Measurements from ENCODE around the gene IRF2BPL. TPM values are rescaled to one million over a fixed set of nuclear protein-coding genes. Genes with fewer than 3 reads are reported as not detected.

Gene IRF2BPL
- total RNA-seq, 1 donor from 2014 or later = 56.2 TPM

GRCh38 chr14:77036484-77037214 lies 8.1 kb upstream of the IRF2BPL start:
- TF ChIP-seq CTCF (IDR thresholded peaks at IDR 0.05; ENCODE audit: unreplicated experiment) = no peak
- H3K27ac Mint-ChIP-seq = peak overlapping the region; percentile 8
- no peaks in the 10 kb centered on the region for H3K36me3 Mint-ChIP-seq (ENCODE audit: insufficient read depth)
- no peak overlapping the region for H3K4me3 Mint-ChIP-seq (ENCODE audit: low read depth)
- DNase-seq (ENCODE audit: low spot score, unreplicated experiment) = no peak
- no peaks in the 10 kb centered on the region for H3K27me3 Mint-ChIP-seq
- no peaks in the 10 kb centered on the region for H3K9me3 Mint-ChIP-seq (ENCODE audit: low read depth)
- H3K4me1 Mint-ChIP-seq (ENCODE audit: low read depth) = peaks cover 71% of the 10 kb centered on the region

GRCh38 chr14:77035267-77035666 lies 6.8 kb upstream of the IRF2BPL start:
- TF ChIP-seq CTCF (IDR thresholded peaks at IDR 0.05; ENCODE audit: unreplicated experiment) = no peak
- no peak for DNase-seq (ENCODE audit: low spot score, unreplicated experiment)
- Mint-ChIP-seq H3K9me3 (ENCODE audit: low read depth) (no peaks in the 10 kb centered on the region), H3K4me3 (ENCODE audit: low read depth) (no peak overlapping the region), H3K4me1 (ENCODE audit: low read depth) (peaks cover 64% of the 10 kb centered on the region), H3K27me3 (no peaks in the 10 kb centered on the region), H3K36me3 (ENCODE audit: insufficient read depth) (no peaks in the 10 kb centered on the region), H3K27ac (peak overlapping the region; percentile 33)

GRCh38 chr14:77033622-77034589 lies 5.4 kb upstream of the IRF2BPL start:
- Mint-ChIP-seq H3K4me3 (ENCODE audit: low read depth) (peak overlapping the region; percentile 67), H3K4me1 (ENCODE audit: low read depth) (peaks cover 62% of the 10 kb centered on the region), H3K36me3 (ENCODE audit: insufficient read depth) (no peaks in the 10 kb centered on the region), H3K27ac (peak overlapping the region; percentile 97), H3K27me3 (no peaks in the 10 kb centered on the region), H3K9me3 (ENCODE audit: low read depth) (no peaks in the 10 kb centered on the region)
- no peak for TF ChIP-seq CTCF (IDR thresholded peaks at IDR 0.05; ENCODE audit: unreplicated experiment)
- peak; percentile 71 for DNase-seq (ENCODE audit: low spot score, unreplicated experiment)

GRCh38 chr14:77032844-77033621 lies 4.5 kb upstream of the IRF2BPL start:
- peak; percentile 58 for DNase-seq (ENCODE audit: low spot score, unreplicated experiment)
- Mint-ChIP-seq H3K9me3 (ENCODE audit: low read depth) (no peaks in the 10 kb centered on the region), H3K27ac (peak overlapping the region; percentile 97), H3K4me1 (ENCODE audit: low read depth) (peaks cover 57% of the 10 kb centered on the region), H3K27me3 (no peaks in the 10 kb centered on the region), H3K36me3 (ENCODE audit: insufficient read depth) (no peaks in the 10 kb centered on the region), H3K4me3 (ENCODE audit: low read depth) (peak overlapping the region; percentile 67)
- no peak for TF ChIP-seq CTCF (IDR thresholded peaks at IDR 0.05; ENCODE audit: unreplicated experiment)

GRCh38 chr14:77032491-77032843 lies 4.0 kb upstream of the IRF2BPL start:
- no peak for TF ChIP-seq CTCF (IDR thresholded peaks at IDR 0.05; ENCODE audit: unreplicated experiment)
- Mint-ChIP-seq H3K27ac (peak overlapping the region; percentile 97), H3K9me3 (ENCODE audit: low read depth) (no peaks in the 10 kb centered on the region), H3K4me1 (ENCODE audit: low read depth) (peaks cover 52% of the 10 kb centered on the region), H3K27me3 (no peaks in the 10 kb centered on the region), H3K4me3 (ENCODE audit: low read depth) (peak overlapping the region; percentile 67), H3K36me3 (ENCODE audit: insufficient read depth) (no peaks in the 10 kb centered on the region)
- DNase-seq (ENCODE audit: low spot score, unreplicated experiment) = no peak

Measured in progenitor cell of endocrine pancreas (in vitro differentiated cells).